ENCODE data around the gene PDE3B. TPM values are rescaled to one million over a fixed set of nuclear protein-coding genes. Genes with fewer than 3 reads are reported as not detected.

Gene PDE3B
- total RNA-seq (2022; extraction: Qiagen RNA extraction), result 1.5 to 2.2 TPM (median 2.2 TPM) in 5 replicates

DNA sequence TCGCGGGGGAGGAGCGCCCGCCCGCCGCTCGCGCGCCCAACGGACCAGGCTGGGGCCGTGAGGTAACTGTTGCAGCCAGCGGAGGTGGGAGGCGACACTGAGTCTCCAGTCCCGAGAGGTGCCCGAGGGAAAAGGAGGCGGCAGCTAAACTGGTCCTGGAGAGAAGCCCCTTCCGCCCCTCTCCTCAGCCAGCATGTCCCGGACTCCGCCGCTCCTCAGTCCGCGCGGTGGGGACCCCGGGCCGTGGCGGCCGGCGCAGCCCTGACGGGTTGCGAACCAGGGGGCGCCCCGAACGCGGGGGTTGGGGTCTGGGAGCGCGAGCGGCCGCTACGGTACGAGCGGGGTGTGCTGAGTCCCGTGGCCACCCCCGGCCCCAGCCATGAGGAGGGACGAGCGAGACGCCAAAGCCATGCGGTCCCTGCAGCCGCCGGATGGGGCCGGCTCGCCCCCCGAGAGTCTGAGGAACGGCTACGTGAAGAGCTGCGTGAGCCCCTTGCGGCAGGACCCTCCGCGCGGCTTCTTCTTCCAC lies at the start of gene PDE3B:
Gene PDE3B, plus strand, starts transcription at position 108 of the 529 bp plus-strand sequence. Its CDS starts 272 bp downstream, at position 380.

DNA sequence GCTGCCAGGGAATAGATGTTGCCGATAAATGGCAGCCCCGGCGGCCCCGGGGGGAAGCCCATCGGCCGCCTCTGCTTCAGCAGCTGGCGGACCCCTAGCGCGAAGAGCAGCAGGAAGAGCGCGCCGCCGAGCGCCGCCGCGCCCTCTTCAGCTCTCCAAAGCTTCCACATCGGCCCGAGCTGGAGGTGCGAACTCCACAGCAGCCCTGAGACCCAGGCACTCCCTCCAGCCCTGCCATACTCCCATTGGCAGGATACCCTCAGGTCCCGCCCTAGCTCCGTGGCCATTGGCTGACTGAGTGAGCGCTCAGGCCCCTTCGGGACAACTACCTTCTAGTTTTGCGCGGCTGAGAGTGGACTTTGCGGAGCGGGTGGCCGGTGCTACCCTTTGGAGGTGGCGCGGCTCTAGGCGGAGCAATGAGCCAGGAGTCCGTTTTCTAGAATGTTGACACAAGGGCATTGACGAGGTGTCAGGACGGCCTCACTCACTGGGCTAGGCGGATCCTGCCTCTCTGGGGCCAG lies 248.5 kb downstream of the PDE3B start, which contains the start of gene CYP2R1:
Gene CYP2R1, minus strand, starts transcription at position 196 of the 521 bp plus-strand sequence. Its CDS starts 26 bp downstream, at position 170.

Other genes starting within 250 kb of the PDE3B start
- gene COPB1, start 144.0 kb upstream of the PDE3B start, total RNA-seq (2022; extraction: Qiagen RNA extraction), result 96.8 to 118 TPM (median 115 TPM) in 5 replicates
- gene PSMA1, start 123.4 kb upstream of the PDE3B start, total RNA-seq (2022; extraction: Qiagen RNA extraction), result 171 to 188 TPM (median 181 TPM) in 5 replicates
- 10.6 to 13.9 TPM (median 12.9 TPM) in 5 replicates for gene CYP2R1, start 248.4 kb downstream of the PDE3B start, total RNA-seq (2022; extraction: Qiagen RNA extraction)